Vagina (tissue), 2 donors: Measurements from ENCODE around the gene CDH13.

ENCODE experiments used
- POLR2AphosphoS5 ChIP-seq, 2 donors: sonication (generic); formaldehyde crosslinking; IDR thresholded peaks; one replicate each; pipeline ENCODE4 v1.9.0; 2017; ENCODE audit warnings: antibody characterized with exemption in 2 of 2, mild to moderate bottlenecking in 2 of 2, low read depth in 1 of 2; ENCODE audit not compliant: insufficient read depth in 1 of 2
- TF ChIP-seq, protein P1 (sequence below), 3 experiments: fragments of 450-650 bp in 2 of 3; fragments of 200-600 bp in 1 of 3; sonication (generic) in 1 of 3; IDR thresholded peaks; one replicate each; pipeline ENCODE4 v1.5.1; 2017 to 2019; ENCODE audit warnings: antibody characterized with exemption in 3 of 3, mild to moderate bottlenecking in 2 of 3, moderate library complexity in 2 of 3

DNA sequence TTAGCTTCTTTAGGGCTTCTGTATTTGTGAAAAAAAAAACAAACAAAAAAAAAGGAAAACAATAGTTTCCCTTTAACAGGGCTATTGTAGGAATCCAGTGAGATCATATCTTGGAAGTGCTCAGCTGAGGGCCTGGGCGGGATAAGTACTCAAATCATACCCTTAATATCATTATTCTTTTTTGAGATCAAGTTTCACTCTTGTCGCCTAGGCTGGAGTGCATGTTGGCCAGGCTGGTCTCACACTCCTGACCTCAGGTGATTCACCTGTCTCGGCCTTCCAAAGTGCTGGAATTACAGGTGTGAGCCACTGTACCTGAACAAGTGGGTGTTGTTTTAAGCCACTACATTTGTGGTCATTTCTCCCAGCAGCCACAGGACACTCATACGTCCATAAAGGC is 87.0 kb downstream of the CDH13 start:
- TF ChIP-seq POLR2AphosphoS5 (IDR thresholded peaks at IDR 0.05; ENCODE audit: insufficient read depth in 1 of 2, low read depth in 1 of 2): no peak
- TF ChIP-seq, protein P1, sequence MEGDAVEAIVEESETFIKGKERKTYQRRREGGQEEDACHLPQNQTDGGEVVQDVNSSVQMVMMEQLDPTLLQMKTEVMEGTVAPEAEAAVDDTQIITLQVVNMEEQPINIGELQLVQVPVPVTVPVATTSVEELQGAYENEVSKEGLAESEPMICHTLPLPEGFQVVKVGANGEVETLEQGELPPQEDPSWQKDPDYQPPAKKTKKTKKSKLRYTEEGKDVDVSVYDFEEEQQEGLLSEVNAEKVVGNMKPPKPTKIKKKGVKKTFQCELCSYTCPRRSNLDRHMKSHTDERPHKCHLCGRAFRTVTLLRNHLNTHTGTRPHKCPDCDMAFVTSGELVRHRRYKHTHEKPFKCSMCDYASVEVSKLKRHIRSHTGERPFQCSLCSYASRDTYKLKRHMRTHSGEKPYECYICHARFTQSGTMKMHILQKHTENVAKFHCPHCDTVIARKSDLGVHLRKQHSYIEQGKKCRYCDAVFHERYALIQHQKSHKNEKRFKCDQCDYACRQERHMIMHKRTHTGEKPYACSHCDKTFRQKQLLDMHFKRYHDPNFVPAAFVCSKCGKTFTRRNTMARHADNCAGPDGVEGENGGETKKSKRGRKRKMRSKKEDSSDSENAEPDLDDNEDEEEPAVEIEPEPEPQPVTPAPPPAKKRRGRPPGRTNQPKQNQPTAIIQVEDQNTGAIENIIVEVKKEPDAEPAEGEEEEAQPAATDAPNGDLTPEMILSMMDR (IDR thresholded peaks at IDR 0.05): no peak
